Nephron progenitor cell (in vitro differentiated cells): Measurements from ENCODE around the gene ANP32B.
"Not testable (repeated sequence)": the region's sequence is repeated elsewhere in the genome, so short reads cannot be mapped to it uniquely, and the experiment has no call there.

ENCODE experiments used
- DNase-seq: peaks from one replicate; pipeline ENCODE4 v3.0.0; 2021
- H3K27ac Mint-ChIP-seq: 2 replicates; pipeline ENCODE4 v1.8.0; 2021; ENCODE audit warnings: mild to moderate bottlenecking, moderate library complexity, mixed read lengths
- H3K27me3 Mint-ChIP-seq: 2 replicates; pipeline ENCODE4 v1.8.0; 2021; ENCODE audit warnings: mild to moderate bottlenecking, low read depth, mixed read lengths; ENCODE audit not compliant: poor library complexity
- H3K36me3 Mint-ChIP-seq: 2 replicates; pipeline ENCODE4 v1.8.0; 2021; ENCODE audit warnings: low read depth, mixed read lengths
- H3K4me1 Mint-ChIP-seq: 2 replicates; pipeline ENCODE4 v1.8.0; 2021; ENCODE audit warnings: mixed read lengths
- H3K4me3 Mint-ChIP-seq: 2 replicates; pipeline ENCODE4 v1.8.0; 2021; ENCODE audit warnings: mild to moderate bottlenecking, moderate library complexity, mixed read lengths
- H3K9me3 Mint-ChIP-seq: 2 replicates; pipeline ENCODE4 v1.8.0; 2021; ENCODE audit warnings: mild to moderate bottlenecking, moderate library complexity, mixed read lengths
- CTCF ChIP-seq: fragments of 200-600 bp; sonication (generic); IDR thresholded peaks from 2 replicates; pipeline ENCODE4 v1.5.0; 2021; ENCODE audit warnings: antibody characterized with exemption

Gene ANP32B

GRCh38 chr9:97940233-97940632 lies 42.9 kb upstream of the ANP32B start:
- Mint-ChIP-seq H3K4me1 (no peaks in the 10 kb centered on the region), H3K27ac (no peak overlapping the region), H3K9me3 (no peaks in the 10 kb centered on the region), H3K27me3 (peaks cover 67% of the 10 kb centered on the region), H3K4me3 (no peak overlapping the region), H3K36me3 (no peaks in the 10 kb centered on the region)
- DNase-seq = no peak
- no peak for TF ChIP-seq CTCF

- peaks cover 66% of the 10 kb centered on the region for H3K27me3 Mint-ChIP-seq
- no peaks in the 10 kb centered on the region for H3K4me1 Mint-ChIP-seq
- no peaks in the 10 kb centered on the region for H3K36me3 Mint-ChIP-seq
- TF ChIP-seq CTCF = no peak
- no peak overlapping the region for H3K4me3 Mint-ChIP-seq
- H3K27ac Mint-ChIP-seq = no peak overlapping the region
- H3K9me3 Mint-ChIP-seq = no peaks in the 10 kb centered on the region
- DNase-seq = no peak
Measured at GRCh38 chr9:97940741-97941140, 42.4 kb upstream of the ANP32B start.

GRCh38 chr9:97941323-97941722 lies 41.8 kb upstream of the ANP32B start:
- no peak overlapping the region for H3K4me3 Mint-ChIP-seq
- no peak for DNase-seq
- H3K4me1 Mint-ChIP-seq = no peaks in the 10 kb centered on the region
- peaks cover 65% of the 10 kb centered on the region for H3K27me3 Mint-ChIP-seq
- no peak for TF ChIP-seq CTCF
- H3K36me3 Mint-ChIP-seq = no peaks in the 10 kb centered on the region
- H3K9me3 Mint-ChIP-seq = peaks cover 3% of the 10 kb centered on the region
- no peak overlapping the region for H3K27ac Mint-ChIP-seq

- Mint-ChIP-seq H3K27me3 (peaks cover 65% of the 10 kb centered on the region), H3K36me3 (no peaks in the 10 kb centered on the region), H3K4me3 (no peak overlapping the region), H3K27ac (no peak overlapping the region), H3K9me3 (peaks cover 16% of the 10 kb centered on the region), H3K4me1 (no peaks in the 10 kb centered on the region)
- no peak for DNase-seq
- no peak for TF ChIP-seq CTCF
Measured at GRCh38 chr9:97943308-97943855, 39.8 kb upstream of the ANP32B start.

GRCh38 chr9:97944612-97945011 lies 38.5 kb upstream of the ANP32B start:
- DNase-seq = no peak
- H3K4me3 Mint-ChIP-seq = no peak overlapping the region
- peaks cover 20% of the 10 kb centered on the region for H3K9me3 Mint-ChIP-seq
- H3K36me3 Mint-ChIP-seq = no peaks in the 10 kb centered on the region
- no peak overlapping the region for H3K27ac Mint-ChIP-seq
- TF ChIP-seq CTCF = no peak
- H3K27me3 Mint-ChIP-seq = peaks cover 65% of the 10 kb centered on the region
- no peaks in the 10 kb centered on the region for H3K4me1 Mint-ChIP-seq

- not testable (repeated sequence) for DNase-seq, H3K36me3 Mint-ChIP-seq, H3K27ac Mint-ChIP-seq, H3K4me1 Mint-ChIP-seq, H3K4me3 Mint-ChIP-seq
- Mint-ChIP-seq H3K9me3 (peaks cover 28% of the 10 kb centered on the region), H3K27me3 (peaks cover 65% of the 10 kb centered on the region)
Measured at GRCh38 chr9:97945470-97945869, 37.7 kb upstream of the ANP32B start.

- peaks cover 68% of the 10 kb centered on the region for H3K27me3 Mint-ChIP-seq
- not testable (repeated sequence) for H3K4me3 Mint-ChIP-seq, H3K36me3 Mint-ChIP-seq
Measured at GRCh38 chr9:97947094-97947493, 36.0 kb upstream of the ANP32B start.

GRCh38 chr9:97950873-97951272 lies 32.3 kb upstream of the ANP32B start:
- Mint-ChIP-seq H3K9me3 (peaks cover 38% of the 10 kb centered on the region), H3K27me3 (peaks cover 83% of the 10 kb centered on the region)
- H3K4me3 Mint-ChIP-seq, H3K36me3 Mint-ChIP-seq, H3K27ac Mint-ChIP-seq, H3K4me1 Mint-ChIP-seq, DNase-seq: not testable (repeated sequence)

More at GRCh38 chr9:97947094-97947493, 36.0 kb upstream of the ANP32B start:
- not testable (repeated sequence) for DNase-seq, H3K27ac Mint-ChIP-seq, H3K4me1 Mint-ChIP-seq
- H3K9me3 Mint-ChIP-seq = peaks cover 38% of the 10 kb centered on the region
